GM21360 (cell line): ENCODE results near the gene LYPD3.
A peak's percentile ranks its signal among the peaks of the same experiment; 100 is the strongest.
"Not testable (repeated sequence)": the region's sequence is repeated elsewhere in the genome, so short reads cannot be mapped to it uniquely, and the experiment has no call there.

Experiments used
- ATAC-seq: cut with Tn5 transposase; IDR thresholded peaks from one replicate; pipeline ENCODE4 v1.9.1; 2021; ENCODE audit warnings: mild to moderate bottlenecking, moderate library complexity; ENCODE audit not compliant: unreplicated experiment

LYPD3 gene

GRCh38 chr19:43465468-43466120 lies at the start of gene LYPD3:
LYPD3 (minus strand) TSS chr19:43465608; CDS start chr19:43465571, 37 bp downstream.
- ATAC-seq = no peak

GRCh38 chr19:43512399-43512798 lies 47.0 kb upstream of the LYPD3 start:
- ATAC-seq = not testable (repeated sequence)

- no peak for ATAC-seq
These were observed 45.9 kb upstream of the LYPD3 start for GRCh38 chr19:43511324-43511723.

GRCh38 chr19:43510713-43511112 lies 45.3 kb upstream of the LYPD3 start:
- ATAC-seq = no peak

- ATAC-seq = no peak
These were observed 42.5 kb upstream of the LYPD3 start for GRCh38 chr19:43507880-43508279.

- no peak for ATAC-seq
These were observed 41.2 kb upstream of the LYPD3 start for GRCh38 chr19:43506629-43507028.

GRCh38 chr19:43505941-43506340 lies 40.5 kb upstream of the LYPD3 start:
- no peak for ATAC-seq

- no peak for ATAC-seq
These were observed 39.7 kb upstream of the LYPD3 start for GRCh38 chr19:43505186-43505456.

- ATAC-seq = no peak
These were observed 39.2 kb upstream of the LYPD3 start, which contains the start of gene PHLDB3 for GRCh38 chr19:43504426-43505185. PHLDB3 (minus strand) TSS chr19:43504746; CDS start chr19:43504118, 628 bp downstream.

GRCh38 chr19:43503501-43504425 lies 38.4 kb upstream of the LYPD3 start:
- peak; percentile 88 for ATAC-seq

- no peak for ATAC-seq
These were observed 37.1 kb upstream of the LYPD3 start for GRCh38 chr19:43502419-43502976.

- no peak for ATAC-seq
These were observed 36.4 kb upstream of the LYPD3 start for GRCh38 chr19:43501661-43502418.

GRCh38 chr19:43499042-43499441 lies 33.6 kb upstream of the LYPD3 start:
- no peak for ATAC-seq

GRCh38 chr19:43498233-43498842 lies 32.9 kb upstream of the LYPD3 start:
- ATAC-seq = no peak

GRCh38 chr19:43496960-43497359 lies 31.6 kb upstream of the LYPD3 start:
- ATAC-seq = no peak

- ATAC-seq = no peak
These were observed 29.7 kb upstream of the LYPD3 start for GRCh38 chr19:43495082-43495481.

- no peak for ATAC-seq
These were observed 25.4 kb upstream of the LYPD3 start for GRCh38 chr19:43490759-43491158.

GRCh38 chr19:43489979-43490599 lies 24.7 kb upstream of the LYPD3 start:
- no peak for ATAC-seq

- no peak for ATAC-seq
These were observed 23.9 kb upstream of the LYPD3 start for GRCh38 chr19:43489310-43489709.

GRCh38 chr19:43488179-43488578 lies 22.8 kb upstream of the LYPD3 start:
- ATAC-seq = no peak
